K562 (cell line): ENCODE data around the gene PREX1. TPM values are rescaled to one million over a fixed set of nuclear protein-coding genes. Genes with fewer than 3 reads are reported as not detected.

Experiments used
- ARID3B ChIP-seq: fragments of 250-450 bp; sonication (Bioruptor Pico); IDR thresholded peaks from 2 replicates; pipeline ENCODE4 v1.4.0; 2020; ENCODE audit warnings: borderline replicate concordance
- DACH1 ChIP-seq: fragments of 450-650 bp; IDR thresholded peaks from 2 replicates; pipeline ENCODE4 v1.6.1; 2018; ENCODE audit not compliant: partially characterized antibody
- HDAC1 ChIP-seq, 2 experiments: fragments of 450-650 bp; IDR thresholded peaks; 2 replicates each; pipeline ENCODE4 v1.6.1; 2016 to 2017; ENCODE audit warnings: inconsistent platforms in 1 of 2, mild to moderate bottlenecking in 1 of 2, moderate library complexity in 1 of 2
- HDAC2 ChIP-seq: fragments of 450-650 bp; IDR thresholded peaks from 2 replicates; pipeline ENCODE4 v1.6.1; 2016; ENCODE audit warnings: mild to moderate bottlenecking
- HDGF ChIP-seq: fragments of 450-650 bp; IDR thresholded peaks from 2 replicates; pipeline ENCODE4 v1.6.1; 2016
- HMG20A ChIP-seq: fragments of 450-650 bp; formaldehyde crosslinking; conservative IDR thresholded peaks from 2 replicates; pipeline ENCODE4 v1.4.0; 2020; ENCODE audit warnings: mild to moderate bottlenecking, mixed read lengths
- JUND ChIP-seq, 2 experiments: IDR thresholded peaks; 2 replicates in 1 of 2; 3 replicates in 1 of 2; pipeline ENCODE4 v1.6.1; 2011; ENCODE audit warnings: borderline replicate concordance in 2 of 2, low read depth in 2 of 2, low read length in 2 of 2, improper control_type of control experiment in 1 of 2, missing biosample characterization in 1 of 2, missing genetic modification characterization in 1 of 2, missing genetic modification reagents in 1 of 2
- KLF1 ChIP-seq: fragments of 450-650 bp; IDR thresholded peaks from 2 replicates; pipeline ENCODE4 v1.6.1; 2016; ENCODE audit warnings: missing genetic modification characterization, missing compliant biosample characterization
- NBN ChIP-seq: fragments of 450-650 bp; IDR thresholded peaks from 2 replicates; pipeline ENCODE4 v1.6.1; 2016; ENCODE audit warnings: low read depth, mild to moderate bottlenecking
- PTBP1 ChIP-seq: fragments of 200-400 bp; formaldehyde crosslinking; IDR thresholded peaks from 2 replicates; pipeline ENCODE4 v1.6.1; 2017; ENCODE audit warnings: low read depth, low read length
- RBM25 ChIP-seq: fragments of 200-400 bp; formaldehyde crosslinking; IDR thresholded peaks from 2 replicates; pipeline ENCODE4 v1.6.1; 2018; ENCODE audit warnings: low read length, low read depth, moderate library complexity; ENCODE audit not compliant: severe bottlenecking
- RFX5 ChIP-seq: IDR thresholded peaks from 2 replicates; pipeline ENCODE4 v1.6.1; 2011; ENCODE audit warnings: low read depth, mild to moderate bottlenecking, improper control_type of control experiment, low read length
- SMARCE1 ChIP-seq: fragments of 450-650 bp; IDR thresholded peaks from 2 replicates; pipeline ENCODE4 v1.7.1; 2016; ENCODE audit warnings: mild to moderate bottlenecking
- SP1 ChIP-seq: sonication (generic); formaldehyde crosslinking; IDR thresholded peaks from 2 replicates; pipeline ENCODE4 v1.8.1; 2022; ENCODE audit warnings: mild to moderate bottlenecking, missing genetic modification reagents
- TRIM24 ChIP-seq, 2 experiments: fragments of 450-650 bp; IDR thresholded peaks; 2 replicates each; pipeline ENCODE4 v1.6.1; 2016
- ZBTB11 ChIP-seq, 3 experiments: fragments of 200-800 bp in 1 of 3; fragments of 250-450 bp in 1 of 3; fragments of 450-650 bp in 1 of 3; sonication (Bioruptor Pico) in 1 of 3; sonication (Bioruptor generic) in 1 of 3; formaldehyde crosslinking in 1 of 3; IDR thresholded peaks; 2 replicates each; pipeline versions ENCODE4 v1.6.1 to v1.8.0; 2016 to 2022; ENCODE audit warnings: mild to moderate bottlenecking in 2 of 3, missing genetic modification characterization in 2 of 3, missing compliant biosample characterization in 1 of 3, moderate library complexity in 1 of 3
- ZKSCAN8 ChIP-seq: fragments of 200-800 bp; sonication (Bioruptor generic); IDR thresholded peaks from 2 replicates; pipeline ENCODE4 v1.6.1; 2016; ENCODE audit warnings: missing genetic modification characterization, missing compliant biosample characterization
- ZNF24 ChIP-seq: fragments of 450-650 bp; IDR thresholded peaks from 2 replicates; pipeline ENCODE4 v1.6.1; 2016
- ZNF764 ChIP-seq: fragments of 250-450 bp; sonication (Bioruptor Pico); IDR thresholded peaks from 2 replicates; pipeline ENCODE4 v1.4.0; 2020; ENCODE audit warnings: low read depth, mild to moderate bottlenecking, moderate library complexity
- polyA plus RNA-seq, 8 experiments: library from polyadenylated mRNA; depleted of rRNA in 4 of 8; stranded (reverse) in 5 of 8; unstranded in 3 of 8; fragments of >200 nt; fragmentation: Nextera tagmentation in 2 of 8; fragmentation: Illumina TruSeq in 1 of 8; extraction: Ambion mirVana in 2 of 8; extraction: Trizol in 1 of 8; gene quantifications; 2 replicates each; pipeline versions ENCODE4 v1.2.1 to v1.2.3, GENCODE V29; 2011 to 2014; ENCODE audit warnings: inconsistent platforms in 1 of 8, missing spikeins in 1 of 8
- total RNA-seq, 7 experiments: library from RNA; depleted of rRNA in 6 of 7; stranded (reverse); fragments of >200 nt in 6 of 7; fragmentation: Illumina TruSeq in 2 of 7; extraction: Trizol in 2 of 7; gene quantifications; 2 replicates each; pipeline versions ENCODE4 v1.2.1 to v1.2.3, GENCODE V29; 2011 to 2021; ENCODE audit warnings: low replicate concordance in 1 of 7
- TF ChIP-seq, protein P1 (sequence below): sonication (generic); formaldehyde crosslinking; IDR thresholded peaks from 2 replicates; pipeline ENCODE4 v1.9.0; 2022; ENCODE audit warnings: mild to moderate bottlenecking, missing genetic modification reagents

The PREX1 gene
- total and polyA plus RNA-seq, 9 of the 15 experiments (the other 6 are each of a cell fraction or from before 2014, with no cell fraction given) = 0.37 to 10.4 (median 4.8) TPM

DNA sequence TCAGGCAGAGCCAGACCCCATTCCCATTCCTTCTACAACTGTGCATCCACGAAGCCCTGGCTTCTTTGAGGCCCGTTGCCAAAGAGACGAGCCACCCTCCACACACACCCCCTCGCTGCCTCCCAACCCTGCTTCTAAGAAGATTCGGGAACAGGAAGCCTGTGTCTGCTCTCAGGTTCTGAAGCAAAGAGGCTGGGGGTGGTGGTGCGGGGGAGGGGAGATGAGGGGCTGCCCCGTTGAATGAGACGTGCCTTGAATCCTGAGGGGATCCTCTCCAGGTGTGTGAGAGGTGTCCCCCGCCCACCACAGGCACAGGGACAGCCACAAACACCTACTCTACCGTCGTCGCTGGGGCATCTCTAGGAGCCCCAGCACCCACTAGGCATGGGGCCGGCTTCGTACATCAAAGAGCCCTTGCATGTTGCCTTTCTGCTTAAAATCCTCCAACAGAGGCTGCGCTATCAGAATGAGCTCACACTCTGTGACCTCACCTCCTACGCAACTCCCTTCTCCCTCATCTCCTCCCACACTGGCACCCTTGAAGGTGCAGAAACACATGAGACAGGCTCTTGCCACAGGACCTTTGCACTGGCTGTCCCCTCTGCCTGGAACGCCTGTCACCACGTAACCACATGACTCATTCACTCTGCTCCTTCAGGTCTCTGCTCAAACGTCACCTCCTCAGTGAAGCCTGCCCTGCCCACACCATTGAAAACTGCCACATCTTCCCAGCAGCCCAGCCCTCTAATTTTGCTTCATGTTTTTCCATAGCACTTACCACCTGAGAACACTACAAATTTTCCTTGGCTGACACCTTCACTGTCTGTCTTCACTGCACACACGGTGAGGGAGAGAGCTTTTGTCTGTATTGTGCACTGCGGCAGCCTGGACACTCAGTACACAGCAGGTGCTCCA lies 58.5 kb downstream of the PREX1 start (continued):
- no peak for TF ChIP-seq ARID3B (CRISPR knock-in tag)
- peak; percentile 53; the same call in 1 of the 2 replicates for TF ChIP-seq ZNF24
- TF ChIP-seq HDAC2 = peak; percentile 69
- 0 out of 4 replicates have a peak, but pooled peaks of 1 of the 2 experiments have one; percentile 15 for TF ChIP-seq HDAC1 (IDR thresholded peaks at IDR 0.05)
- TF ChIP-seq RBM25 = peak; percentile 91
- no peak for TF ChIP-seq SP1 (CRISPR knock-in tag)
- 0 out of 4 replicates have a peak, but pooled peaks of 1 of the 2 experiments have one; percentile 10 for TF ChIP-seq TRIM24 (IDR thresholded peaks at IDR 0.05)
- TF ChIP-seq RFX5 = no peak
- peak in 1 of 3 experiments; percentile 64; a peak in 1 of 6 replicates for TF ChIP-seq ZBTB11 (CRISPR knock-in tag; IDR thresholded peaks at IDR 0.05)
- 0 out of 2 replicates have a peak, but pooled peaks have one; percentile 73 for TF ChIP-seq PTBP1
- TF ChIP-seq SMARCE1 = no peak
- peak; percentile 65; the same call in 1 of the 2 replicates for TF ChIP-seq ZKSCAN8 (CRISPR knock-in tag)
- peak; percentile 27; the same call in 1 of the 2 replicates for TF ChIP-seq HDGF
- no peak for TF ChIP-seq ZNF764 (CRISPR knock-in tag)
- TF ChIP-seq, protein P1, sequence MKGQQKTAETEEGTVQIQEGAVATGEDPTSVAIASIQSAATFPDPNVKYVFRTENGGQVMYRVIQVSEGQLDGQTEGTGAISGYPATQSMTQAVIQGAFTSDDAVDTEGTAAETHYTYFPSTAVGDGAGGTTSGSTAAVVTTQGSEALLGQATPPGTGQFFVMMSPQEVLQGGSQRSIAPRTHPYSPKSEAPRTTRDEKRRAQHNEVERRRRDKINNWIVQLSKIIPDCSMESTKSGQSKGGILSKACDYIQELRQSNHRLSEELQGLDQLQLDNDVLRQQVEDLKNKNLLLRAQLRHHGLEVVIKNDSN = peak; percentile 38
- no peak for TF ChIP-seq NBN
- no peak for TF ChIP-seq HMG20A
- no peak for TF ChIP-seq KLF1 (tag)
- TF ChIP-seq JUND (IDR thresholded peaks at IDR 0.05; ENCODE audit: borderline replicate concordance, low read depth, low read length) = 0 out of 2 replicates have a peak, but pooled peaks have one; percentile 66
- peak; percentile 82; the same call in 2 of the 3 replicates for TF ChIP-seq JUND (tag; IDR thresholded peaks at IDR 0.05; ENCODE audit: borderline replicate concordance, low read depth, low read length)
- TF ChIP-seq DACH1 = peak; percentile 21
